Bronchus fibroblast of lung (primary cell): ENCODE measurements around the gene MBD3L5. TPM values are rescaled to one million over a fixed set of nuclear protein-coding genes. Genes with fewer than 3 reads are reported as not detected.

Experiments
- total RNA-seq: library from RNA; depleted of rRNA; stranded (reverse); fragments of >200 nt; gene quantifications from 2 replicates; pipeline ENCODE4 v1.2.3, GENCODE V29; 2015

The MBD3L5 gene
- not detected in 2 replicates for total RNA-seq

GRCh38 chr19:7030278-7030677 lies at the start of gene MBD3L5:
Gene MBD3L5 (plus strand): TSS chr19:7030578. CDS start chr19:7030612, 34 bp downstream.

DNA sequence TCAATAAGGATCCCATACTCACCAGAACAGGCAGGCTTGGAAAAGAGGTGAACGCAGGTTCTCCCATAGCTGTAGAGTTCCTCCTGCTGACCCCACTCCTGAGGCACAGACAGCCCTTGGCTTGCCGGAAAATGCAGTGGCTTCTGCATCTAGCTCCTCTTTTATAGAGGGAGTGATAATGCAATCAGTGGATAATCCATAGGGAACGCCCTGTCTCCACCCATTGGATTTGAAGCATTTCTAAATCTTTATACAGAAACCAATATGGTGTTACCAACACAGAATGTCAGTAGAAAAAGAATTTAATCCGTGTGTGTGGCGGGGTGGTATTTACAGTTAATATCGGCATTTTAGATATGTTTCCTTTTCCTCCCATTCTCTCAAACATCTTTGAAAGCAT lies 9.0 kb upstream of the MBD3L5 start, which contains the start of gene MBD3L2B:
MBD3L2B (minus strand) TSS at position 101 of the 400 bp plus-strand sequence; CDS start at position 67, 34 bp downstream.

GRCh38 chr19:7040079-7040478 lies 9.7 kb downstream of the MBD3L5 start, which contains the start of gene MBD3L4:
Gene MBD3L4 (minus strand): TSS chr19:7040179. CDS start chr19:7040144, 35 bp downstream.

DNA sequence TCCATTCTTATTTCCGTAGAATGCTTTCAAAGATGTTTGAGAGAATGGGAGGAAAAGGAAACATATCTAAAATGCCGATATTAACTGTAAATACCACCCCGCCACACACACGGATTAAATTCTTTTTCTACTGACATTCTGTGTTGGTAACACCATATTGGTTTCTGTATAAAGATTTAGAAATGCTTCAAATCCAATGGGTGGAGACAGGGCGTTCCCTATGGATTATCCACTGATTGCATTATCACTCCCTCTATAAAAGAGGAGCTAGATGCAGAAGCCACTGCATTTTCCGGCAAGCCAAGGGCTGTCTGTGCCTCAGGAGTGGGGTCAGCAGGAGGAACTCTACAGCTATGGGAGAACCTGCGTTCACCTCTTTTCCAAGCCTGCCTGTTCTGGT lies 18.6 kb downstream of the MBD3L5 start, which contains the start of gene MBD3L2:
MBD3L2 (plus strand) TSS at position 301 of the 400 bp plus-strand sequence; CDS start at position 354, 53 bp downstream.

GRCh38 chr19:7058576-7058975 lies 28.2 kb downstream of the MBD3L5 start, which contains the start of gene MBD3L3:
Gene MBD3L3 (minus strand): TSS chr19:7058676. CDS start chr19:7058605, 71 bp downstream.

DNA sequence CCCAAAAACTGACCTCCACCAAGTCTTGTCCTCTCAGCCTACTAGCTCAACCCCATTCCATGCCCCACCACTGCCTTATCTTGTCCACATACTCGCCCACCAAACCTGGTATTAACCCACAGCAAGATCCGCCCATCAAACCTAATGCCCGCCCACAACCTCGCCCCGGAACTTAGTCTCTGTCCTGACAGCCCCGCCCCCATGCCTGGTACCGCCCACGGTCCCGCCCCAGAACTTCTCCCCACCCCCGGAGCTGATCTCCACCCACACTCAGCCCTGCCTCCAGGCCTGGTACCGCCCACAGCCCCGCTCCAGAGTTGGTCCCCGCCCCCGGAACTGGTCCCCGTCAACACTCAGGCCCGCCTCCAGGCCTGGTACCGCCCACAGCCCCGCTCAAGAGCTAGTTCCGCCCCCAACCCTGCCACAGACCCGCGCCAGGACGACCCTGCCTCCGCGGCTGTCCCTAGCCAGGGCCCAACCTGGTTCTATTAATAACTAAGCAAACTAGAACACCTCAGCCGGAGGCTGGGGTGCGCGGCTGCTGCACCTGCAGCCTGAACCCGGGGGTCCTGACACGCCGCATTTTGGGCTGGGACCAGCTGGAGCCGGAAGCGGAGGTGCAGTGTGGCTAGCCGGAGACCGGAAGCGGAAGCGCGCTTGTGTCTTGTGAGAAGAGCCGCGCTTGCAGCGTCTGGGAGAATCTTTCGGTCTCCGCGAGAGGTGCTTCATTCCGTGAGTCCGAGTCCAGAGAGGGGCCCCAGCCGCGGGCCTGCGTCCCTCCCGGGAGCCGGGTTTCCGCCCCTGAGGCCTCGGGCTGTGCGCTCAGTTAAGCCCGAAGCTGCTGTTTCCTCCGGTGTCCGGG lies 38.9 kb downstream of the MBD3L5 start, which contains the start of gene ZNF557:
ZNF557 (plus strand) TSS at position 662 of the 862 bp plus-strand sequence. CDS start 5,372 bp downstream, outside the sequence.

Other genes with a start within 250 kb of the MBD3L5 start
- not detected in 2 replicates for gene ADGRE1, start 143.0 kb upstream of the MBD3L5 start, total RNA-seq
- not detected in 2 replicates for gene MBD3L2B, start 9.1 kb upstream of the MBD3L5 start, total RNA-seq
- not detected in 2 replicates for gene MBD3L4, start 9.6 kb downstream of the MBD3L5 start, total RNA-seq
- gene MBD3L2, start 18.7 kb downstream of the MBD3L5 start, total RNA-seq = not detected in 2 replicates
- not detected in 2 replicates for gene MBD3L3, start 28.1 kb downstream of the MBD3L5 start, total RNA-seq
- 4.2 and 4.7 TPM in 2 replicates for gene ZNF557, start 39.1 kb downstream of the MBD3L5 start, total RNA-seq